Neural cell (in vitro differentiated cells): ENCODE results near the gene IL1RAP. TPM values are rescaled to one million over a fixed set of nuclear protein-coding genes. Genes with fewer than 3 reads are reported as not detected.

ENCODE experiments used
- H2AFZ ChIP-seq: fragments of 200-600, 300-800 bp; sonication (generic), shearing (Covaris generic); 2 replicates; pipeline ENCODE4 v1.6.0; 2014; ENCODE audit warnings: low read depth, mild to moderate bottlenecking, antibody characterized with exemption, low read length, moderate library complexity
- H3F3A ChIP-seq: fragments of 200-600 bp; shearing (Covaris generic); 2 replicates; pipeline ENCODE4 v1.6.1; 2016; ENCODE audit warnings: mild to moderate bottlenecking, moderate library complexity, mixed read lengths, antibody characterized with exemption, low read length; ENCODE audit not compliant: insufficient read depth, poor library complexity, severe bottlenecking
- H3K27ac ChIP-seq: fragments of 200-600, 300-800 bp; sonication (generic), shearing (Covaris generic); 2 replicates; pipeline ENCODE4 v1.5.1; 2014; ENCODE audit warnings: mild to moderate bottlenecking, low read length, moderate library complexity
- H3K27me3 ChIP-seq: fragments of 300-800, 200-600 bp; sonication (generic), shearing (Covaris generic); 2 replicates; pipeline ENCODE4 v1.6.0; 2014; ENCODE audit warnings: mild to moderate bottlenecking, low read depth, low read length, moderate library complexity; ENCODE audit not compliant: insufficient read depth
- H3K36me3 ChIP-seq: fragments of 300-800, 200-600 bp; sonication (generic), shearing (Covaris generic); 2 replicates; pipeline ENCODE4 v1.5.1; 2014; ENCODE audit warnings: mild to moderate bottlenecking, antibody characterized with exemption, low read length, moderate library complexity; ENCODE audit not compliant: insufficient read depth
- H3K4me2 ChIP-seq: fragments of 300-800, 200-600 bp; sonication (generic), shearing (Covaris generic); 2 replicates; pipeline ENCODE4 v1.6.0; 2014; ENCODE audit warnings: mild to moderate bottlenecking, low read length
- H3K4me3 ChIP-seq: fragments of 300-800, 200-600 bp; sonication (generic), shearing (Covaris generic); 2 replicates; pipeline ENCODE4 v1.5.1; 2014; ENCODE audit warnings: mild to moderate bottlenecking, low read length, moderate library complexity
- H3K79me2 ChIP-seq: fragments of 200-600 bp; shearing (Covaris generic); replicated peaks from 2 replicates; pipeline ENCODE4 v1.6.0; 2014; ENCODE audit warnings: mild to moderate bottlenecking, low read length, moderate library complexity; ENCODE audit not compliant: insufficient read depth
- H3K9ac ChIP-seq: fragments of 300-800, 200-600 bp; sonication (generic), shearing (Covaris generic); 2 replicates; pipeline ENCODE4 v1.6.1; 2016; ENCODE audit warnings: mild to moderate bottlenecking, low read length, mixed read lengths
- H3K9me2 ChIP-seq: fragments of 200-600 bp; shearing (Covaris generic); 2 replicates; pipeline ENCODE4 v1.6.1; 2016; ENCODE audit warnings: mild to moderate bottlenecking, low read length, mixed read lengths; ENCODE audit not compliant: insufficient read depth
- H3K9me3 ChIP-seq: fragments of 200-600, 300-800 bp; sonication (generic), shearing (Covaris generic); 2 replicates; pipeline ENCODE4 v1.6.1; 2016; ENCODE audit warnings: mild to moderate bottlenecking, mixed run types, low read length, moderate library complexity, mixed read lengths
- H4K20me1 ChIP-seq: fragments of 200-600 bp; shearing (Covaris generic); 2 replicates; pipeline ENCODE4 v1.6.1; 2016; ENCODE audit warnings: mild to moderate bottlenecking, mixed run types; ENCODE audit not compliant: insufficient read depth
- EP300 ChIP-seq: fragments of 450-650 bp; conservative IDR thresholded peaks from 2 replicates; pipeline ENCODE4 v1.6.1; 2014; ENCODE audit warnings: antibody characterized with exemption, mild to moderate bottlenecking, moderate library complexity; ENCODE audit not compliant: poor library complexity, severe bottlenecking
- EZH2 ChIP-seq: fragments of 200-600, 300-800 bp; shearing (Covaris generic), sonication (generic); IDR thresholded peaks from 2 replicates; pipeline ENCODE4 v1.6.1; 2014; ENCODE audit warnings: antibody characterized with exemption, low read length, borderline replicate concordance, mild to moderate bottlenecking; ENCODE audit not compliant: insufficient read depth, poor library complexity, severe bottlenecking
- MXI1 ChIP-seq: fragments of 450-650 bp; conservative IDR thresholded peaks from 2 replicates; pipeline ENCODE4 v1.6.1; 2014; ENCODE audit warnings: antibody characterized with exemption, mild to moderate bottlenecking; ENCODE audit not compliant: poor library complexity, severe bottlenecking
- POLR2AphosphoS5 ChIP-seq: IDR thresholded peaks from 2 replicates; pipeline ENCODE4 v1.6.1; 2012
- RAD21 ChIP-seq: fragments of 450-650 bp; conservative IDR thresholded peaks from 2 replicates; pipeline ENCODE4 v1.6.1; 2014; ENCODE audit warnings: antibody characterized with exemption, mild to moderate bottlenecking, moderate library complexity
- SMC3 ChIP-seq: fragments of 450-650 bp; conservative IDR thresholded peaks from 2 replicates; pipeline ENCODE4 v1.6.1; 2014; ENCODE audit warnings: antibody characterized with exemption, mild to moderate bottlenecking, moderate library complexity; ENCODE audit not compliant: poor library complexity
- TAF1 ChIP-seq: IDR thresholded peaks from 2 replicates; pipeline ENCODE4 v1.6.1; 2012; ENCODE audit warnings: low read depth
- polyA plus RNA-seq: library from polyadenylated mRNA; depleted of rRNA; stranded (reverse); fragments of >200 nt; gene quantifications from 2 replicates; pipeline ENCODE4 v1.2.3, GENCODE V29; 2014
- TF ChIP-seq, protein P1 (sequence below): IDR thresholded peaks from 2 replicates; pipeline ENCODE4 v1.6.1; 2012; ENCODE audit warnings: borderline replicate concordance
- TF ChIP-seq, protein P2 (sequence below): fragments of 450-650 bp; IDR thresholded peaks from 2 replicates; pipeline ENCODE4 v1.5.1; 2014; ENCODE audit warnings: antibody characterized with exemption, mild to moderate bottlenecking, moderate library complexity; ENCODE audit not compliant: poor library complexity, severe bottlenecking

The IL1RAP gene
- polyA plus RNA-seq, 1 donor from 2014 or later, result 24.6 TPM

DNA sequence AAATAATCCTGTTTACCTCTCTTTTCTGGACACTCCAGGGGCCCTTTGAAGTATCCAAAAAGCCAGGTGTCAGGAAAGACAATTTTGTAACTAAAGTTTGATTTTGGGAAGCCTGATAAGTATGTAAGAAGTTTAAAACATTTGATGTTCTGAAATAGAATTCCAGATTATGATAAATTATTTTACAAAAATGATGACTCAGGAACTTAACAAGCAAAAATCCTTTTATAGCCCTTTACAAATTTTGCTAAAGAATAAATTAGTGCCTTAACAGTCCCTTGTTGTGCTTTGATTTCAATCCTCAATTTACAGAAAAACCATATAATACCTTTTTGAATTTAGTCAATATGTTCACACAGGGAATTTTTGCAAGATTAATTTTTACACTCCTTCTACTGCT, 38.1 kb downstream of the IL1RAP start:
- no peaks in the 10 kb centered on the region for H3K27me3 ChIP-seq
- no peak overlapping the region for H3K27ac ChIP-seq
- no peak overlapping the region for H3K9ac ChIP-seq
- no peak for TF ChIP-seq MXI1
- no peak for TF ChIP-seq SMC3
- TF ChIP-seq, protein P1, sequence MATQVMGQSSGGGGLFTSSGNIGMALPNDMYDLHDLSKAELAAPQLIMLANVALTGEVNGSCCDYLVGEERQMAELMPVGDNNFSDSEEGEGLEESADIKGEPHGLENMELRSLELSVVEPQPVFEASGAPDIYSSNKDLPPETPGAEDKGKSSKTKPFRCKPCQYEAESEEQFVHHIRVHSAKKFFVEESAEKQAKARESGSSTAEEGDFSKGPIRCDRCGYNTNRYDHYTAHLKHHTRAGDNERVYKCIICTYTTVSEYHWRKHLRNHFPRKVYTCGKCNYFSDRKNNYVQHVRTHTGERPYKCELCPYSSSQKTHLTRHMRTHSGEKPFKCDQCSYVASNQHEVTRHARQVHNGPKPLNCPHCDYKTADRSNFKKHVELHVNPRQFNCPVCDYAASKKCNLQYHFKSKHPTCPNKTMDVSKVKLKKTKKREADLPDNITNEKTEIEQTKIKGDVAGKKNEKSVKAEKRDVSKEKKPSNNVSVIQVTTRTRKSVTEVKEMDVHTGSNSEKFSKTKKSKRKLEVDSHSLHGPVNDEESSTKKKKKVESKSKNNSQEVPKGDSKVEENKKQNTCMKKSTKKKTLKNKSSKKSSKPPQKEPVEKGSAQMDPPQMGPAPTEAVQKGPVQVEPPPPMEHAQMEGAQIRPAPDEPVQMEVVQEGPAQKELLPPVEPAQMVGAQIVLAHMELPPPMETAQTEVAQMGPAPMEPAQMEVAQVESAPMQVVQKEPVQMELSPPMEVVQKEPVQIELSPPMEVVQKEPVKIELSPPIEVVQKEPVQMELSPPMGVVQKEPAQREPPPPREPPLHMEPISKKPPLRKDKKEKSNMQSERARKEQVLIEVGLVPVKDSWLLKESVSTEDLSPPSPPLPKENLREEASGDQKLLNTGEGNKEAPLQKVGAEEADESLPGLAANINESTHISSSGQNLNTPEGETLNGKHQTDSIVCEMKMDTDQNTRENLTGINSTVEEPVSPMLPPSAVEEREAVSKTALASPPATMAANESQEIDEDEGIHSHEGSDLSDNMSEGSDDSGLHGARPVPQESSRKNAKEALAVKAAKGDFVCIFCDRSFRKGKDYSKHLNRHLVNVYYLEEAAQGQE, result no peak
- no peak for TF ChIP-seq EZH2
- TF ChIP-seq EP300, result no peak
- TF ChIP-seq, protein P2, sequence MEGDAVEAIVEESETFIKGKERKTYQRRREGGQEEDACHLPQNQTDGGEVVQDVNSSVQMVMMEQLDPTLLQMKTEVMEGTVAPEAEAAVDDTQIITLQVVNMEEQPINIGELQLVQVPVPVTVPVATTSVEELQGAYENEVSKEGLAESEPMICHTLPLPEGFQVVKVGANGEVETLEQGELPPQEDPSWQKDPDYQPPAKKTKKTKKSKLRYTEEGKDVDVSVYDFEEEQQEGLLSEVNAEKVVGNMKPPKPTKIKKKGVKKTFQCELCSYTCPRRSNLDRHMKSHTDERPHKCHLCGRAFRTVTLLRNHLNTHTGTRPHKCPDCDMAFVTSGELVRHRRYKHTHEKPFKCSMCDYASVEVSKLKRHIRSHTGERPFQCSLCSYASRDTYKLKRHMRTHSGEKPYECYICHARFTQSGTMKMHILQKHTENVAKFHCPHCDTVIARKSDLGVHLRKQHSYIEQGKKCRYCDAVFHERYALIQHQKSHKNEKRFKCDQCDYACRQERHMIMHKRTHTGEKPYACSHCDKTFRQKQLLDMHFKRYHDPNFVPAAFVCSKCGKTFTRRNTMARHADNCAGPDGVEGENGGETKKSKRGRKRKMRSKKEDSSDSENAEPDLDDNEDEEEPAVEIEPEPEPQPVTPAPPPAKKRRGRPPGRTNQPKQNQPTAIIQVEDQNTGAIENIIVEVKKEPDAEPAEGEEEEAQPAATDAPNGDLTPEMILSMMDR, result no peak
- TF ChIP-seq POLR2AphosphoS5, result no peak
- no peak for TF ChIP-seq RAD21
- TF ChIP-seq TAF1, result no peak
- H3K79me2 ChIP-seq, result peaks cover 3% of the 10 kb centered on the region
- H2AFZ ChIP-seq, result no peak overlapping the region
- H3K9me3 ChIP-seq, result no peaks in the 10 kb centered on the region
- H3F3A ChIP-seq, result no peaks in the 10 kb centered on the region
- H3K4me3 ChIP-seq, result no peak overlapping the region
- H3K36me3 ChIP-seq, result no peaks in the 10 kb centered on the region
- H3K9me2 ChIP-seq, result no peaks in the 10 kb centered on the region
- no peak overlapping the region for H3K4me2 ChIP-seq
- no peaks in the 10 kb centered on the region for H4K20me1 ChIP-seq

- Histone ChIP-seq H3F3A (no peaks in the 10 kb centered on the region), H3K4me2 (no peak overlapping the region), H3K27ac (no peak overlapping the region), H3K9me3 (no peaks in the 10 kb centered on the region), H3K27me3 (no peaks in the 10 kb centered on the region), H2AFZ (no peak overlapping the region), H3K79me2 (peaks cover 3% of the 10 kb centered on the region), H3K9me2 (no peaks in the 10 kb centered on the region), H4K20me1 (no peaks in the 10 kb centered on the region), H3K4me3 (no peak overlapping the region), H3K9ac (no peak overlapping the region), H3K36me3 (no peaks in the 10 kb centered on the region)
- TF ChIP-seq TAF1 (no peak), MXI1 (no peak), RAD21 (no peak), EP300 (no peak), SMC3 (no peak), POLR2AphosphoS5 (no peak), EZH2 (no peak)
- TF ChIP-seq, protein P2, result no peak
- TF ChIP-seq, protein P1, result no peak
Measured at GRCh38 chr3:190552969-190553759, 39.3 kb downstream of the IL1RAP start.
